Loucy (cell line): ENCODE measurements around the gene PDRG1.

Experiments used
- EZH2phosphoT487 ChIP-seq: fragments of 200-600 bp; IDR thresholded peaks from 2 replicates; pipeline ENCODE4 v1.6.1; 2018; ENCODE audit warnings: antibody characterized with exemption, mild to moderate bottlenecking, moderate library complexity, borderline replicate concordance
- TF ChIP-seq, protein P1 (sequence below): fragments of 200-600 bp; sonication (generic); conservative IDR thresholded peaks from 2 replicates; pipeline ENCODE4 v1.5.1; 2014; ENCODE audit warnings: mild to moderate bottlenecking, antibody characterized with exemption, low read length

- TF ChIP-seq, protein P1, sequence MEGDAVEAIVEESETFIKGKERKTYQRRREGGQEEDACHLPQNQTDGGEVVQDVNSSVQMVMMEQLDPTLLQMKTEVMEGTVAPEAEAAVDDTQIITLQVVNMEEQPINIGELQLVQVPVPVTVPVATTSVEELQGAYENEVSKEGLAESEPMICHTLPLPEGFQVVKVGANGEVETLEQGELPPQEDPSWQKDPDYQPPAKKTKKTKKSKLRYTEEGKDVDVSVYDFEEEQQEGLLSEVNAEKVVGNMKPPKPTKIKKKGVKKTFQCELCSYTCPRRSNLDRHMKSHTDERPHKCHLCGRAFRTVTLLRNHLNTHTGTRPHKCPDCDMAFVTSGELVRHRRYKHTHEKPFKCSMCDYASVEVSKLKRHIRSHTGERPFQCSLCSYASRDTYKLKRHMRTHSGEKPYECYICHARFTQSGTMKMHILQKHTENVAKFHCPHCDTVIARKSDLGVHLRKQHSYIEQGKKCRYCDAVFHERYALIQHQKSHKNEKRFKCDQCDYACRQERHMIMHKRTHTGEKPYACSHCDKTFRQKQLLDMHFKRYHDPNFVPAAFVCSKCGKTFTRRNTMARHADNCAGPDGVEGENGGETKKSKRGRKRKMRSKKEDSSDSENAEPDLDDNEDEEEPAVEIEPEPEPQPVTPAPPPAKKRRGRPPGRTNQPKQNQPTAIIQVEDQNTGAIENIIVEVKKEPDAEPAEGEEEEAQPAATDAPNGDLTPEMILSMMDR, result no peak
- TF ChIP-seq EZH2phosphoT487, result no peak
Observed at GRCh38 chr20:31924561-31924960, 27.3 kb downstream of the PDRG1 start.
